H1 (cell line): ENCODE results near the gene TCIRG1. TPM values are rescaled to one million over a fixed set of nuclear protein-coding genes. Genes with fewer than 3 reads are reported as not detected.

Source experiments
- CTCF ChIA-PET: fragments of 300-600 bp; sonication (Branson Sonifier 250); formaldehyde crosslinking; loops from one replicate; lab custom pipeline; 2021; ENCODE audit not compliant: partially characterized antibody; lab: Charles Lee
- POLR2A ChIA-PET: fragments of 300-600 bp; sonication (Branson Sonifier 250); formaldehyde crosslinking; loops from one replicate; lab custom pipeline; 2021; ENCODE audit warnings: inconsistent platforms; ENCODE audit not compliant: partially characterized antibody; lab: Charles Lee
- DNase-seq, 2 experiments: peaks; one replicate each; pipeline versions ENCODE4 v3.0.0 to v3.0.0-alpha.2; 2010 to 2022; ENCODE audit warnings: low spot score in 2 of 2, low read depth in 1 of 2, mixed read lengths in 1 of 2
- FAIRE-seq: peaks from 2 replicates; lab custom pipeline; 2011; peaks lifted over from hg19 to GRCh38; lab: Jason Lieb, UNC
- H2AFZ ChIP-seq: 2 replicates; pipeline ENCODE4 v1.8.1; 2012; ENCODE audit warnings: low read length, inconsistent platforms
- H2AK5ac ChIP-seq: 2 replicates; pipeline ENCODE4 v1.6.1; 2013; ENCODE audit warnings: low read depth, low read length
- H2BK120ac ChIP-seq: replicated peaks from 2 replicates; pipeline ENCODE3; 2013; ENCODE audit warnings: low read depth, low read length, inconsistent platforms
- H2BK12ac ChIP-seq: 2 replicates; pipeline ENCODE4 v1.6.1; 2013; ENCODE audit warnings: low read depth, low read length
- H2BK15ac ChIP-seq: 2 replicates; pipeline ENCODE4 v1.6.1; 2013; ENCODE audit warnings: low read length
- H2BK20ac ChIP-seq: 2 replicates; pipeline ENCODE4 v1.6.1; 2013; ENCODE audit warnings: low read length
- H2BK5ac ChIP-seq: 2 replicates; pipeline ENCODE4 v1.6.1; 2013; ENCODE audit warnings: low read depth, low read length
- H3K14ac ChIP-seq: 2 replicates; pipeline ENCODE4 v1.6.1; 2013; ENCODE audit warnings: inconsistent platforms; ENCODE audit not compliant: insufficient read length
- H3K18ac ChIP-seq: 2 replicates; pipeline ENCODE4 v1.6.1; 2013; ENCODE audit warnings: low read length; ENCODE audit errors: extremely low read depth
- H3K23ac ChIP-seq: 2 replicates; pipeline ENCODE4 v1.6.1; 2013; ENCODE audit warnings: inconsistent platforms; ENCODE audit not compliant: insufficient read length
- H3K23me2 ChIP-seq: 2 replicates; pipeline ENCODE4 v1.6.1; 2013; ENCODE audit warnings: low read depth, low read length
- H3K27ac ChIP-seq: 2 replicates; pipeline ENCODE4 v1.6.1; 2011; ENCODE audit warnings: low read depth, low read length, inconsistent platforms
- H3K27me3 ChIP-seq, 4 experiments: replicated peaks in 1 of 4; 1 replicate in 1 of 4; 2 replicates in 3 of 4; pipeline versions ENCODE4 v1.6.1 to v1.8.1; 2011 to 2013; ENCODE audit warnings: low read length in 3 of 4, mild to moderate bottlenecking in 3 of 4, inconsistent platforms in 2 of 4, mixed read lengths in 2 of 4, moderate library complexity in 1 of 4; ENCODE audit not compliant: control insufficient read depth in 3 of 4, insufficient read depth in 3 of 4; ENCODE audit errors: extremely low read depth in 1 of 4
- H3K36me3 ChIP-seq, 4 experiments: 2 replicates each; pipeline versions ENCODE4 v1.6.1 to v1.8.1; 2011 to 2013; ENCODE audit warnings: mild to moderate bottlenecking in 4 of 4, low read length in 3 of 4, moderate library complexity in 2 of 4, control low read depth in 1 of 4, inconsistent platforms in 1 of 4; ENCODE audit not compliant: insufficient read depth in 4 of 4, control insufficient read depth in 2 of 4
- H3K4ac ChIP-seq: replicated peaks from 2 replicates; pipeline ENCODE3; 2013; ENCODE audit warnings: low read length, low read depth, mixed read lengths, inconsistent platforms; ENCODE audit not compliant: insufficient read length
- H3K4me1 ChIP-seq, 4 experiments: replicated peaks in 1 of 4; 1 replicate in 1 of 4; 2 replicates in 3 of 4; pipeline versions ENCODE4 v1.6.1 to v1.8.1; 2011 to 2013; ENCODE audit warnings: low read length in 3 of 4, inconsistent platforms in 2 of 4, mixed read lengths in 1 of 4; ENCODE audit not compliant: insufficient read depth in 4 of 4, control insufficient read depth in 3 of 4
- H3K4me2 ChIP-seq, 2 experiments: 2 replicates each; pipeline versions ENCODE4 v1.6.1 to v1.8.1; 2011 to 2013; ENCODE audit warnings: low read depth in 2 of 2, low read length in 2 of 2, control low read depth in 1 of 2, inconsistent platforms in 1 of 2, mild to moderate bottlenecking in 1 of 2; ENCODE audit not compliant: insufficient read depth in 1 of 2
- H3K4me3 ChIP-seq, 4 experiments: fragments of 200-600, 300-600 bp in 1 of 4; sonication (generic), shearing (Covaris generic), sonication (Bioruptor Twin) in 1 of 4; 2 replicates each; pipeline versions ENCODE4 v1.5.1 to v1.8.1; 2011 to 2016; ENCODE audit warnings: low read length in 4 of 4, low read depth in 3 of 4, control low read depth in 2 of 4, inconsistent platforms in 2 of 4, mild to moderate bottlenecking in 2 of 4, mixed read lengths in 1 of 4, moderate library complexity in 1 of 4; ENCODE audit not compliant: insufficient read depth in 2 of 4; ENCODE audit errors: extremely low read depth in 1 of 4
- H3K56ac ChIP-seq: replicated peaks from 2 replicates; pipeline ENCODE3; 2013; ENCODE audit warnings: low read depth, mild to moderate bottlenecking, mixed read lengths, low read length, inconsistent platforms; ENCODE audit not compliant: insufficient read length
- H3K79me1 ChIP-seq: 2 replicates; pipeline ENCODE4 v1.6.1; 2013; ENCODE audit warnings: low read depth, low read length, control low read depth
- H3K79me2 ChIP-seq, 2 experiments: 2 replicates each; pipeline versions ENCODE4 v1.6.1 to v1.8.1; 2012 to 2013; ENCODE audit warnings: low read length in 2 of 2, mild to moderate bottlenecking in 2 of 2, inconsistent platforms in 1 of 2; ENCODE audit not compliant: insufficient read depth in 2 of 2, control insufficient read depth in 1 of 2
- H3K9ac ChIP-seq, 4 experiments: replicated peaks in 1 of 4; 1 replicate in 1 of 4; 2 replicates in 3 of 4; pipeline versions ENCODE4 v1.6.1 to v1.8.1; 2011 to 2013; ENCODE audit warnings: low read depth in 3 of 4, low read length in 3 of 4, control low read depth in 2 of 4, mild to moderate bottlenecking in 2 of 4, moderate library complexity in 2 of 4, inconsistent platforms in 1 of 4; ENCODE audit errors: extremely low read depth in 1 of 4
- H3K9me3 ChIP-seq, 2 experiments: 2 replicates each; pipeline versions ENCODE4 v1.6.1 to v1.8.1; 2012 to 2013; ENCODE audit warnings: mild to moderate bottlenecking in 2 of 2, moderate library complexity in 2 of 2, control low read depth in 1 of 2, inconsistent platforms in 1 of 2, low read depth in 1 of 2, low read length in 1 of 2, mixed read lengths in 1 of 2; ENCODE audit not compliant: insufficient read depth in 2 of 2
- H4K20me1 ChIP-seq, 2 experiments: replicated peaks in 1 of 2; 2 replicates each; pipeline versions ENCODE3 to v1.8.1; 2011 to 2013; ENCODE audit warnings: inconsistent platforms in 2 of 2, low read length in 2 of 2, mild to moderate bottlenecking in 1 of 2; ENCODE audit not compliant: insufficient read depth in 2 of 2, control insufficient read depth in 1 of 2
- H4K5ac ChIP-seq: 2 replicates; pipeline ENCODE4 v1.6.1; 2013; ENCODE audit warnings: low read length, low read depth, mixed read lengths, inconsistent platforms; ENCODE audit not compliant: insufficient read length
- H4K8ac ChIP-seq: 2 replicates; pipeline ENCODE4 v1.8.0; 2013; ENCODE audit warnings: mild to moderate bottlenecking, moderate library complexity, low read length, inconsistent platforms; ENCODE audit not compliant: insufficient read depth; ENCODE audit errors: extremely low read depth
- H4K91ac ChIP-seq: replicated peaks from 2 replicates; pipeline ENCODE3; 2013; ENCODE audit warnings: low read length, mixed read lengths, inconsistent platforms; ENCODE audit not compliant: insufficient read length
- CBX8 ChIP-seq: fragments of 300-800, 300-1000 bp; sonication (generic); IDR thresholded peaks from 2 replicates; pipeline ENCODE4 v1.7.1; 2016; ENCODE audit warnings: low read depth, low read length, borderline replicate concordance
- CTBP2 ChIP-seq: IDR thresholded peaks from 2 replicates; pipeline ENCODE4 v1.7.0; 2011; ENCODE audit warnings: borderline replicate concordance, mild to moderate bottlenecking, moderate library complexity, mixed read lengths, low read length; ENCODE audit not compliant: insufficient read depth, insufficient read length
- E2F6 ChIP-seq: IDR thresholded peaks from 2 replicates; pipeline ENCODE4 v1.6.1; 2012; ENCODE audit warnings: inconsistent platforms
- EGR1 ChIP-seq: IDR thresholded peaks from 2 replicates; pipeline ENCODE4 v1.6.1; 2011; ENCODE audit warnings: low read depth, low read length, borderline replicate concordance
- POLR2AphosphoS5 ChIP-seq: IDR thresholded peaks from 2 replicates; pipeline ENCODE4 v1.6.1; 2011; ENCODE audit warnings: low read depth, low read length
- POU5F1 ChIP-seq: IDR thresholded peaks from 2 replicates; pipeline ENCODE4 v1.6.1; 2011; ENCODE audit warnings: low read depth, mild to moderate bottlenecking, low read length, moderate library complexity
- RBBP5 ChIP-seq: IDR thresholded peaks from 2 replicates; pipeline ENCODE4 v1.7.1; 2012; ENCODE audit warnings: low read depth, mild to moderate bottlenecking, inconsistent platforms, low read length, moderate library complexity, borderline replicate concordance
- RFX5 ChIP-seq: IDR thresholded peaks from 2 replicates; pipeline ENCODE4 v1.6.1; 2011; ENCODE audit warnings: low read depth, low read length, improper control_type of control experiment, borderline replicate concordance
- SIN3A ChIP-seq, 2 experiments: IDR thresholded peaks in 1 of 2; conservative IDR thresholded peaks in 1 of 2; 2 replicates each; pipeline ENCODE4 v1.6.1; 2011 to 2012; ENCODE audit warnings: low read length in 2 of 2, improper control_type of control experiment in 1 of 2, low read depth in 1 of 2, mild to moderate bottlenecking in 1 of 2
- TAF7 ChIP-seq: optimal IDR thresholded peaks from 2 replicates; pipeline ENCODE3; 2011; ENCODE audit warnings: low read depth, mild to moderate bottlenecking, inconsistent platforms, low read length, moderate library complexity, borderline replicate concordance
- TBP ChIP-seq: IDR thresholded peaks from 2 replicates; pipeline ENCODE4 v1.6.1; 2011; ENCODE audit warnings: low read depth, low read length, improper control_type of control experiment
- TCF12 ChIP-seq: IDR thresholded peaks from 2 replicates; pipeline ENCODE4 v1.6.1; 2011; ENCODE audit warnings: low read depth, mild to moderate bottlenecking, low read length
- ZNF274 ChIP-seq: IDR thresholded peaks from 2 replicates; pipeline ENCODE4 v1.7.0; 2012; ENCODE audit warnings: low read length, borderline replicate concordance; ENCODE audit errors: extremely low read depth
- WGBS, 2 experiments: shearing (Covaris generic) in 1 of 2; methylation state at CpG; one replicate each; pipeline versions ENCODE4 v1.1.6 to v1.1.7; 2013 to 2015; ENCODE audit warnings: low lambda C conversion rate in 2 of 2, mixed read lengths in 2 of 2, inconsistent platforms in 1 of 2, low coverage in 1 of 2, missing lambda C conversion rate in 1 of 2; ENCODE audit not compliant: insufficient replicate concordance in 2 of 2, insufficient coverage in 1 of 2, insufficient read length in 1 of 2; ENCODE audit errors: extremely low coverage in 1 of 2, missing lambda C conversion rate in 1 of 2; 5-methylcytosine and 5-hydroxymethylcytosine counted together
- polyA plus RNA-seq, 7 experiments: library from polyadenylated mRNA; depleted of rRNA in 3 of 7; stranded (reverse) in 5 of 7; unstranded in 2 of 7; fragments of >200 nt in 5 of 7; fragments of 200-250 nt in 2 of 7; gene quantifications; 1 replicate in 5 of 7; 2 replicates in 1 of 7; 4 replicates in 1 of 7; pipeline versions ENCODE4 v1.2.1 to v1.2.3, GENCODE V29; 2011 to 2013; ENCODE audit warnings: missing spikeins in 2 of 7, mixed read lengths in 2 of 7
- total RNA-seq: library from RNA; stranded (reverse); fragmentation: NEBNext Ultra II Directional; extraction: Animal tissue kit (Norgen Biotek cat#: 25700); gene quantifications from 2 replicates; pipeline ENCODE4 v1.2.1, GENCODE V29; 2021

Gene TCIRG1
- total and polyA plus RNA-seq, 2 of the 8 experiments (the other 6 are each of a cell fraction or from before 2014, with no cell fraction given), result 25.3 to 39.6 TPM

DNA sequence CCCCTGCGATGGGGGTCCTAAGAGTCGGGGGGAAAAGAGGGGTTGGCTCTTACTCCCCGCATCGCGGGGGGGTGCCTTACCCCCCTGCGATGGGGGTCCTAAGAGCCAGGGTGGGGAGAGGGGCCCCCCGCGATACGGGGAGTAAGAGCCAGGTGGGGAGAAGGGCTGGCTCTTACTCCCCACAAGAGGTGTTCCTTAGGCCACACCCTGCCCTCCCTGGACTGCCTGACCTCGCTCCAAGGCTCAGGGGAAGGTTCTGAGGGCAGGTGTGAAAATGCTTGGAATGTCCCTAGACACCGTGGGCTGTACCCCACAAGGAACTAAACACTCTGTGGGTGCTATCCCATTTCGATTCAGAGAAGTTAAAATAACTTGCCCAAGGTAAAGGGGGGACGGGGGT is 42.8 kb upstream of the TCIRG1 start:
- POLR2A ChIA-PET, result no interaction called here
- H3K9me3 ChIP-seq, result no peaks in the 10 kb centered on the region

More for the DNA sequence above, 42.8 kb upstream of the TCIRG1 start:
- CTCF ChIA-PET, result interaction anchor here (3.9 kb wide), 1 partner anchor 13 kb away, joined by 20 read pairs; the partner anchor contains the start of gene ALDH3B1
- H3K9ac ChIP-seq, result no peak overlapping the region
- H3K36me3 ChIP-seq, result no peaks in the 10 kb centered on the region
- H2BK15ac ChIP-seq, result no peak overlapping the region
- H3K14ac ChIP-seq, result no peak overlapping the region
- TF ChIP-seq ZNF274, result no peak
- TF ChIP-seq TAF7, result no peak
- TF ChIP-seq POU5F1, result no peak
- TF ChIP-seq CTBP2, result no peak
- TF ChIP-seq EGR1, result no peak
- TF ChIP-seq TCF12, result no peak
- TF ChIP-seq SIN3A (conservative IDR thresholded peaks at IDR 0.05 in 1 of 2, IDR thresholded peaks at IDR 0.05 in 1 of 2; ENCODE audit: low read depth in 1 of 2, low read length in 2 of 2), result no peak
- no peak for TF ChIP-seq E2F6
- no peak for TF ChIP-seq CBX8
- TF ChIP-seq RFX5, result no peak
- no peak for TF ChIP-seq RBBP5
- no peak for TF ChIP-seq TBP
- no peak for TF ChIP-seq POLR2AphosphoS5
- peak overlapping the region in 1 of 4 experiments; percentile 65; a peak in 1 of 8 replicates for H3K4me3 ChIP-seq
- H3K79me2 ChIP-seq, result no peaks in the 10 kb centered on the region
- no peak overlapping the region for H2BK120ac ChIP-seq
- DNase-seq (no peak), FAIRE-seq (no peak)
- no peaks in the 10 kb centered on the region for H3K27me3 ChIP-seq
- H4K5ac ChIP-seq, result no peak overlapping the region
- H2AFZ ChIP-seq, result no peak overlapping the region
- H3K18ac ChIP-seq, result no peak overlapping the region
- H2BK5ac ChIP-seq, result no peak overlapping the region
- no peak overlapping the region for H3K4ac ChIP-seq
- no peaks in the 10 kb centered on the region for H4K20me1 ChIP-seq
- no peak overlapping the region for H2BK20ac ChIP-seq
- H3K27ac ChIP-seq, result no peak overlapping the region
- peaks cover 2% of the 10 kb centered on the region; the same call in 1 of the 2 replicates for H3K23me2 ChIP-seq
- peaks cover 0 to 9% (median 8%) of the 10 kb centered on the region in 4 experiments; a peak in 5 of 7 replicates for H3K4me1 ChIP-seq
- H4K91ac ChIP-seq, result no peak overlapping the region
- no peaks in the 10 kb centered on the region for H3K79me1 ChIP-seq
- H3K23ac ChIP-seq, result no peak overlapping the region
- no peak overlapping the region for H2AK5ac ChIP-seq
- H3K56ac ChIP-seq, result no peak overlapping the region
- H2BK12ac ChIP-seq, result no peak overlapping the region
- H4K8ac ChIP-seq, result no peak overlapping the region; the same call in 1 of the 2 replicates
- 88% methylated on average over 8 of the region's 13 CpGs; no CpG with 5 or more reads in 1 of the 2 experiments for WGBS, 2 experiments
- H3K4me2 ChIP-seq, result peak overlapping the region in 1 of 2 experiments; percentile 76; a peak in 1 of 4 replicates
